ENCODE data around the gene MAFB.

The MAFB gene

DNA sequence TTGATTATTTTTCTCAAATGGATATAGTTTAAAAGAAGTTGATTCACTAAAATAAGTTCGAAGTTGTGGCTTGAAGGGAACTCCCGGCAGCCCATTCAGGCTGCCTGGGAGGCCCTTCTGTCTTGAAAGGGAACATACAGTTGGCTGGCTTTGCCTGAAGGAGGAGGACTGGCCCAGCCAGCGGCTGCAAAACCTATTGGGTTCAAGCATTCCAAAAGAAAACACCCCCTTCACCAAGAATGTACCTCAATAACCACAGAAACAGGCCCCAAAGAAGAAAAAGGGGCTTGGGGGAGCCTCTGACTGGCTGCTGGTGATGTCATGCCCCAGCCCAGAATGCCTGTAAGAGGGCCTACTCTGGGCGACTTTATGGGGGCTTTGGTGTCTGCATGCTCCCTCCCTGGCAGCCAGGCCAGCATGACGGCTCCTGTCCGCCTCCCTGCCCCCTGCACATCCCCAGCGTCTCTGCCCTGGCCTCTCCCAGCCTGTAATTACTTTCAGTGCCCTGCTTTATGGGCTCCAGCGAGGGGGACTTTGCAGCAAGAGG lies 36.5 kb downstream of the MAFB start:
- DNase-seq, result no peak

- DNase-seq, result no peak
These were observed 37.9 kb downstream of the MAFB start for GRCh38 chr20:40651151-40651550.

DNA sequence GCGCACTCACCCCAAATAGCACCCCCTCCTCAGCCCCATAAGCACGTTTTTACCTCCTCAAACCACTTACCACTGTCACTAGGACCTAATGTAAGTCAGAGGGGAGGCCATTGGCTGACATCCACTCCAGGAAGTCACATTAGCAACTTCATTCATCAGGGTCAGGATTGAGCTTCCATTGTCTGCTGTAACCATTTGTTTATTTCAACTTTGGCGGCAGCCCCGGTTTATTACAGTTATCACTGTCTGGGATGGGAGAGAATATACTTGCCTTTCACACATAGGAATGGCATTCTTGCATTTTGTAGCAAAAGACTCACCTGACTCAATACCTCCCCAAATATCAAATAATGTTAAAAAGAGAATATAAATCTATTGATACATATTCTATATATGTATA lies 38.3 kb downstream of the MAFB start:
- DNase-seq, result no peak

GRCh38 chr20:40648210-40649072 lies 40.6 kb downstream of the MAFB start:
- no peak for DNase-seq

- DNase-seq, result no peak
These were observed 42.2 kb downstream of the MAFB start for GRCh38 chr20:40646813-40647212.

- DNase-seq, result no peak
These were observed 42.7 kb downstream of the MAFB start for GRCh38 chr20:40646361-40646760.

DNA sequence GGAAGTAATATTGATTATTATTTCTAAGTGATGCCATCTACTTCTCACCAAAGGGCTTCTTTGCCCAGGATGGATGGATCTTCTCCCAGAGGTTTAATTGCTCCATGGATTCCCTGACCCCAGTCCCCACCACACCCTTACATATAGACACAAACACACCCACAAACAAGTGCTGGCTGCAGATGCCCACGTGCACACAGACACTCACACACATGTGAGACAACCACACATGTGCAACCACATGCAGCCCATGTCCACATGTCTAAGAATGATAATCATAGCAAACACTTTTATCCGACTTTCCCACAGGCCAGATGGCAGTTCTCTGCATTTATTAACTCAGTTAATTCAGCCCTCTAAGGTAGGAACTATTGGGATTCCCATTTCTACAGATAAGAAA lies 44.2 kb downstream of the MAFB start:
- DNase-seq, result no peak

GRCh38 chr20:40643891-40644290 lies 45.1 kb downstream of the MAFB start:
- no peak for DNase-seq

- DNase-seq, result no peak
These were observed 47.2 kb downstream of the MAFB start for GRCh38 chr20:40641809-40642208.

- DNase-seq, result no peak
These were observed 47.8 kb downstream of the MAFB start for GRCh38 chr20:40641202-40641601.

DNA sequence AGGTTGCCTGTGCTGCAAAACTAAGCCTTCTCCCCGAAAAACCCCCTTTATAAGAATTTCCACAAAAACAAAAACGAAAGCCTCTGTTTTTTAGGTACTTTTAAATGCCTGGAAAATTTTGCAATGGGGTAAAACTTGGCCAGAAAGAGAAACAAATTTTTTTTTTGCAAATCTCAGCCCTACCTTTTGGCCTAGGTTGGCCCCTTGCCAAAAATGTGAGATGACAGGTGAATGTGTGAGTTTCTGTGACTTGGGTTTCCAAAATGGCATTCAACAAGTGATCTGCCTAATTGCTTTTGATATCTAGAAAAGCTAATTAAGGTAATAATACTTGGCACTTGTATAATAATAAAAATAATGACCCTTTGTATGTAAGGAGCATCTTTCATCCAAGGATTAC lies 48.4 kb downstream of the MAFB start:
- DNase-seq, result no peak

DNA sequence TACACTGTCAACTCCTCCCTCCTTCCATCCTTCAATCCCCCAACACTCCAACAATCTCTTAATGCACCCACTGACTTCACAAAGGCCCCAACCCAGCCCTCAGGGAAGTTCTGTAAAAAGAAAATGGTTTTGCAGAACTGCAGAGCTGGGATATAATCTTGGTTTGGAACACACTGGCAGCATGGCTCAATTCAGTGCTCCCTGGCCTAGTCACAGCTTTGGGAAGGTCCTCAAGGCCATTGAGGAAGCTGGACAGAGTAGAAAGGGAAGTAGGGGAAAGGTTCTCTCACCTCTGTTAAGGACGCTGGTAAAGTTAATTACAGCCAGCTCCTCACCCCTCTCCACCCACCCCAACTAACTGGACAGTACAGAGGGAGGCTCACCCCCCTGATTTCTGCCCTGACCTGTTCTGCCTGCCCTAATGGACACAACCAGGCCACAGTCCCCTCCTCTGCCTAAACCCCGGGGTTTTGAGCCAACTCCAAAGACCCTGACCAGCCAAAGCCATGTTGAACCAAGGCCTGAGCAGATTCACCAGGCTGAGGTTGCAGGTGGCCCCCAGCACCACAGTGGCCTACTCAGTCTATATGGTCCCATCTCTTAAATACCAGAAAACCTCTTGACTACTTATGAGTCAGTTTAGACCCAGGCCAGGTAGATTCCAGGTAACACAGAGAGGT lies 49.2 kb downstream of the MAFB start:
- no peak for DNase-seq

GRCh38 chr20:40639132-40639531 lies 49.9 kb downstream of the MAFB start:
- DNase-seq, result no peak

DNA sequence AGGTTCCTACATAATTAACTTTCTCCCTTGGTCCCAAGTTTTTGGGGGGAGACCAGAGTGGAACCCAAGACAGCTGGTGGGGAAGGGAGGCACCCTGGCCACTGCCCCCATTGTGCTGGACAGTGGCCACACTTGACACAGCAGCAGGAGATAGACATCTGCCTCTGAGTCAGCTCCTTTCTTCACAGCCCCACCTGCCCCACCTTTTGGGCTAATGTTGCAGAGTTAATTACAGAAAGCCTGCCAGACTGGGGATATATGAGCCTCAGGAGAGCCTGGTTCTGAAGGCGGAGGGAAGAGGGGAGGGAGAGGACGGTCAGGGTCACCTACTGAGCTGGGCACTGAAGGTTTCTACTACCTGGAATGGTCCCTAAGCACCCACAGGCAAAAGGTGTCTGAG lies 50.6 kb downstream of the MAFB start:
- no peak for DNase-seq

DNA sequence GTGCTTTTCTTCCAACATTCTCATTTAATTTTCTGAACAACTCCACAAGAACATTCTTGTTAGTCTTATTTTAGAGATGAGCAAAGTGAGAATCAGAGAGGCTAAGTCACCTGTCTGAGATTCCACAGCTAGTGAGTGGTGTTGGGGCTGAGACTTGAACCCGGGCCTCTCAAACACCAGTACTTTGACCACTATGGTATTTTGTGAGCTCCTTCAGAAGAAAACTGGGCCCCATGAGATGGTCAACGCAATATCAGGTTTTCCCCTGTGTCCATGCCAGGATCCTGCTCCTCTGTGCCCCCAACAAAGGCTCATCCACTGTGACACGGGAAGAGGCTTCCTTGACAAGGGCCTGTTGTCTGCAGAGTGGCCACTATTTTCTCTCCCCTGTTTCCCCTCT lies 51.9 kb downstream of the MAFB start:
- DNase-seq, result no peak

DNA sequence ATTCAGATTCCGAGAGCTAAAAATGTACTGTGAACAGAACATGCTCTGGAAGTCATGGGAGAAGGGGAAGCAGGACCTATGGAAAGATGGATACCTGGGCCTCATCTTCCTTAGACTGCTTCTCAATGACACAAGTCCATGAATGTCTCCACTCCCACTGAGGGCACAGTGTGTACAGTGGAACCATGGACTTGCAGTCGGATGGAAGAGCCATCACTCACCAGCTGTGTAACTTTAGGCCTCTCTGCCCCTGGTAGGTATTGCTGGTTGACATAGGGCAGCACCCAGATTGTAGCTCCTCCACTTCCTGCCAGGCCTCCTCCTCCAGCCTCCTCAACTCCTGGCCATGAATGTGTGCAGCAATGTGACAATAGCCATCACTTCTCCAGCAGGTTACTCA lies 52.5 kb downstream of the MAFB start:
- DNase-seq, result no peak

DNA sequence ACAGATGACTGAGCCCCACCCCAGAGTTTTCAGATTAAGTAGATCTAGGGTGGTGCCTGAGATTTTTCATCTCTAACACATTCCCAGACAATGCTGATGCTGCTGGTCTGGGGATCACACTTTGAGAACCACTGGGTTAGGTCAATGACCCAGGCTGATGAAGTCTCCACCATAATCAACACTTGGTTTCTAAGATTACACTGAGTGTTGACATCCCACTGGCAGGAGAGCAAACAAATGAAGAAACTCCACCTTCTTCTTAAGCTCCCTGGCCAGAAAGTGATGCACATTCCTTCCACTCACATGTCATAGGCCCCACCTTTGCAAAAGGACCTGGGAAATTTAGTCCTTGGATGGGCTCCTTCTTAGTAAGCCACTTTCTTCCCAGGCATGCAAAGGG lies 53.1 kb downstream of the MAFB start:
- no peak for DNase-seq

Data from activated CD4-positive, CD25-positive, alpha-beta regulatory T cell treated with anti-CD3 and anti-CD28 coated beads, Interleukin-2, amount 50 U/mL, for 72 hours (primary cell).